ENCODE measurements around the gene LTBP1. TPM values are rescaled to one million over a fixed set of nuclear protein-coding genes. Genes with fewer than 3 reads are reported as not detected.

LTBP1 gene
- total RNA-seq, 2 experiments from 2014 or later = 0.19 to 0.23 TPM

DNA sequence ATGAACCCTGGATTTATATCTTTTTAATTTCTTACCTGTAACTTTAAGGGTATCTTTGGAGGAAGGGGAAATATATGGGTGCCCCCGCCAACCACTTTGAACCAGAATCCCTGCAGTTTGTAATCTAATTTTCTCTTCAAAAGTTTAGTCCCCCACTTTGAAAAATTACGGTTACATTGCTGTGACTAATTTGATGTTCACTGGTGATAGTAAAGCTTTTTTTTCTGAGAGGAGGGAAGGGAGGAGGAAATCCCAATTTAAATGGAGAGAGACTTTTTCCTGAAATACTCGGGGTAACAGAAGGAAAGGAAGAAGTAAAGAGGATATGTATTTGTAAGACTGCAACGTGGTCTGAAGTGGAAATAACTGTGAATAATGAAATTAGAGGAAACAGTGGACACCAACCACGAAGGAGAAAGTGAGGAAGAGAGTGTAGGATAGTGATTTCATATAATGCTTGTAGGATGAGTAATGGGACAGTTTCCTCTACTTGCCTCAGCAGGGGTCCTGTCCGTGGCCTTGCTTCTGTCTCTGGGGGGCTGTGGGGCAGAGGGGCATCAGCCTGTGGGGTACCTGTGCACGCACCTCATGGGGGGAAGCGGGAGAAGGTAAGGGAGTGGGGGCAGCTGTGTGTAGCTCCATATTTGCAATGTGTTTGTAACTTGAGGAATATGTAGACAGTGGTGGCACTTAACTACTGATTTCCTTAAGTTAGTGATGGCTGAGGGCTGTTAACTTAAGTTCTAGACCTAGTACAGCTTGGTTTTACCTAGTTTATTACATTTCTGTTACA lies 161.1 kb downstream of the LTBP1 start:
- POLR2A ChIA-PET = no interaction called here
- Mint-ChIP-seq H3K4me3 (no peak overlapping the region), H3K36me3 (no peaks in the 10 kb centered on the region), H3K4me1 (no peaks in the 10 kb centered on the region), H3K27ac (no peak overlapping the region), H3K27me3 (peaks cover 9% of the 10 kb centered on the region), H3K9me3 (no peaks in the 10 kb centered on the region)
- no peak for ATAC-seq (ENCODE audit: low read depth)
- no peak for DNase-seq

GRCh38 chr2:33108483-33109443 lies 162.0 kb downstream of the LTBP1 start:
- DNase-seq (no peak), ATAC-seq (ENCODE audit: low read depth) (no peak)
- Mint-ChIP-seq H3K9me3 (no peaks in the 10 kb centered on the region), H3K36me3 (no peaks in the 10 kb centered on the region), H3K4me1 (no peaks in the 10 kb centered on the region), H3K4me3 (no peak overlapping the region), H3K27me3 (peaks cover 9% of the 10 kb centered on the region), H3K27ac (no peak overlapping the region)
- POLR2A ChIA-PET = no interaction called here

- POLR2A ChIA-PET = no interaction called here
- H3K4me3 Mint-ChIP-seq = no peak overlapping the region
- H3K4me1 Mint-ChIP-seq = no peaks in the 10 kb centered on the region
- no peak for ATAC-seq (ENCODE audit: low read depth)
- H3K27me3 Mint-ChIP-seq = peaks cover 9% of the 10 kb centered on the region
- no peak for DNase-seq
- H3K36me3 Mint-ChIP-seq = no peaks in the 10 kb centered on the region
- H3K27ac Mint-ChIP-seq = no peak overlapping the region
- no peaks in the 10 kb centered on the region for H3K9me3 Mint-ChIP-seq
Measured at GRCh38 chr2:33110461-33110860, 163.7 kb downstream of the LTBP1 start.

GRCh38 chr2:33111002-33111446 lies 164.3 kb downstream of the LTBP1 start:
- H3K4me1 Mint-ChIP-seq = no peaks in the 10 kb centered on the region
- no peak overlapping the region for H3K4me3 Mint-ChIP-seq
- peaks cover 7% of the 10 kb centered on the region for H3K27me3 Mint-ChIP-seq
- POLR2A ChIA-PET = no interaction called here
- ATAC-seq (ENCODE audit: low read depth) = no peak
- H3K36me3 Mint-ChIP-seq = no peaks in the 10 kb centered on the region
- DNase-seq = no peak
- no peak overlapping the region for H3K27ac Mint-ChIP-seq
- no peaks in the 10 kb centered on the region for H3K9me3 Mint-ChIP-seq

GRCh38 chr2:33115196-33115595 lies 168.4 kb downstream of the LTBP1 start:
- no peaks in the 10 kb centered on the region for H3K4me1 Mint-ChIP-seq
- POLR2A ChIA-PET = no interaction called here
- H3K4me3 Mint-ChIP-seq = no peak overlapping the region
- ATAC-seq (ENCODE audit: low read depth) = no peak
- no peak for DNase-seq
- no peak overlapping the region for H3K27ac Mint-ChIP-seq
- no peaks in the 10 kb centered on the region for H3K9me3 Mint-ChIP-seq
- H3K36me3 Mint-ChIP-seq = no peaks in the 10 kb centered on the region
- H3K27me3 Mint-ChIP-seq = peaks cover 3% of the 10 kb centered on the region

DNA sequence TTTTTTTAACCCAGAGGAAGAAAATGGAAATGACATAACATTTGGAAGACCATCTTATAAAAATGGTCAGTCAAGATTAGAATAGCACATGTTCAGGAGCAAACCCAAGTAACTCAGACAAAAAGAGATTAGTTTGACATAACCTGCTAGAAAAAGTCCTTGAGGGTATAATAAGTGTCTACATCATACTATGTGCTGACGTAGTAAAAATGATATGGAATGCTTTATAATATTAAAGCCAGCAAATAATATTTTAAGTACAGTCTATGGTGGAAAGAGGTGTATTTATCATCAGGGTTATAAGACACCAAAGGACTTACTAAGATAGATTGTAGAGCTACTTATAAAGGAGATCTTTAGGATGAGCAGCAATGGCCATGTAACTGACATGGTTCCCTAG lies 169.0 kb downstream of the LTBP1 start:
- POLR2A ChIA-PET = no interaction called here
- Mint-ChIP-seq H3K27ac (no peak overlapping the region), H3K4me1 (no peaks in the 10 kb centered on the region), H3K36me3 (no peaks in the 10 kb centered on the region), H3K4me3 (no peak overlapping the region), H3K27me3 (peaks cover 3% of the 10 kb centered on the region), H3K9me3 (no peaks in the 10 kb centered on the region)
- DNase-seq (no peak), ATAC-seq (ENCODE audit: low read depth) (no peak)

GRCh38 chr2:33116799-33117198 lies 170.0 kb downstream of the LTBP1 start:
- Mint-ChIP-seq H3K27me3 (peaks cover 3% of the 10 kb centered on the region), H3K4me3 (no peak overlapping the region), H3K4me1 (no peaks in the 10 kb centered on the region), H3K36me3 (no peaks in the 10 kb centered on the region), H3K27ac (no peak overlapping the region), H3K9me3 (no peaks in the 10 kb centered on the region)
- no peak for ATAC-seq (ENCODE audit: low read depth)
- DNase-seq = no peak
- POLR2A ChIA-PET = no interaction called here

DNA sequence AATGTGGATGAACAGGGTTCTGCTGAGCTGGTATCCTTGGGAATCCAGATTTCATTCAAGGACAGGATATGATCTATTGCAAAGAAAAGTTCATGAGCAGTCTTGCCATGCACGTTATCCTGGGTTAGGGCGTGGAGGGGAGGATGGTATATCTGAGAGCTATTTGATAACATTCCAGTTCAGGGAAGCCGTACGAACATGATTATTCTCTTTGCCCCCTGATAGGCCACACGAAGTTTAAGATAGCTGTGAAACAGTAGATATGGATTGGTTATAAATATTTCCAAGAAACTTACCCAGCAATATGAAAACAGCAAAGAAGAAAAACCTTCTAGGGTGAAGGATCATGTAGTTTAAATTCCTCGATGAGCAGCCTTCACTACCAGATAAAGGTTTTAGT lies 171.9 kb downstream of the LTBP1 start:
- POLR2A ChIA-PET = no interaction called here
- DNase-seq (no peak), ATAC-seq (ENCODE audit: low read depth) (no peak)
- Mint-ChIP-seq H3K27me3 (peaks cover 3% of the 10 kb centered on the region), H3K4me1 (no peaks in the 10 kb centered on the region), H3K27ac (no peak overlapping the region), H3K4me3 (no peak overlapping the region), H3K9me3 (no peaks in the 10 kb centered on the region), H3K36me3 (no peaks in the 10 kb centered on the region)

DNA sequence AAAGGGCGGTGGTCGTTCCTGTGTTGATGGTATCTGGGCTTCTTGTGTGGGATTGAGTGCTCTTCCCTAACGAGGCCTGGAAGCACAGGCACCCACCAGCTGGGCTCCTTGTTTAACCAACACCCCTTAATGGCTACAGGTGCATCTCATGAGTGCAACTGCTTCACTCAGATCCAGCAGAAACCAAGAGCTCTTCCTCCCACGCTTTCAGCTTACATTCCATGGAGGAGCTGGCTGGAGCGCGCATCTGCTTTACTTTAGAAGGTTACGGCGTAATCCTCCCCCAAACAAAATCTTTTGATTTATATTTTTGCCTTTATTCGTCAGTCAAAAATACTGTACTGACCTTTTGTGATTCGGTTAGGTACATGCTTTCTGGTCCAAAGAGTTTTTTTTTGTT lies 174.7 kb downstream of the LTBP1 start:
- no peaks in the 10 kb centered on the region for H3K4me1 Mint-ChIP-seq
- POLR2A ChIA-PET = no interaction called here
- no peak overlapping the region for H3K4me3 Mint-ChIP-seq

DNA sequence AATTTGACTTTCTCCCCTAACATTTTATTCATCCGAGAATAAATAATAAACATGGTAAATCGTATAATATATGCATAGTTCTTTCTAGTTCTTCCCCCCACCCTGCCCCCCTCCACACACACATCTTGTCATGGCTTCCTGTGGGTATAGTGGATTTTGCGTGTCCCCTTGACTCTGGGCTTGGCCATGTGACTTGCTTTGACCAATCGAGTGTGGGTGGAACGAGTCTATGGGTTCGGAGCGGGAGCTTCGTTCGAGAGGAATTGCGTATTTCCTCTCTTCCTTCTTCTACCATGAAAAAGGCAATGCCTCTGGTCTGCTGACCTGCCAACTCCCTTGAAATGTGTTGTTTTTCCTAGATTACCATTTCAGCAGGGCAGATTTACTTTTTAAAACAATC lies 175.2 kb downstream of the LTBP1 start:
- H3K36me3 Mint-ChIP-seq = no peaks in the 10 kb centered on the region
- ATAC-seq (ENCODE audit: low read depth) (no peak), DNase-seq (no peak)
- no peak overlapping the region for H3K4me3 Mint-ChIP-seq
- POLR2A ChIA-PET = no interaction called here
- peaks cover 5% of the 10 kb centered on the region for H3K27me3 Mint-ChIP-seq
- H3K27ac Mint-ChIP-seq = no peak overlapping the region
- no peaks in the 10 kb centered on the region for H3K9me3 Mint-ChIP-seq
- no peaks in the 10 kb centered on the region for H3K4me1 Mint-ChIP-seq

More for the DNA sequence above, 174.7 kb downstream of the LTBP1 start:
- Mint-ChIP-seq H3K27me3 (peaks cover 5% of the 10 kb centered on the region), H3K27ac (no peak overlapping the region), H3K9me3 (no peaks in the 10 kb centered on the region), H3K36me3 (no peaks in the 10 kb centered on the region)
- no peak for DNase-seq
- no peak for ATAC-seq (ENCODE audit: low read depth)

DNA sequence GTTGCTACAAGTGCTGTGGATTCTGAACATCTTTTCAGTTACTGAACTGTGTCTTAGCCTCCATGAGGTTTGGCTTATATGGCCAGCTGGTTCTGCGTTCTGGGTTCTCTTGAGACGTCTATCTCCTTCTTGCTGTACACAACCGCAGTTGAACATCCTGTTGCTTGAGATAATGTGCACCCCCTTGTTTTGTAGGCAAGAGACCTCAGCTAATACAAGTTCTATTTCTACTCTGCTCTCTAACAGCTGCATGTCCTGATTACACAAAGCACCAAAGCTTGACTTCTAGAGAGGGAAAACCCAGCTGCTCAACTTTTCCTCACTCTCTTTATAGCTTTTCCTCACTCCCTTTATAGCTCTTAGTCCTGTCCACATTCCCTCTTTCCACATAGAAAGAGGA lies 176.0 kb downstream of the LTBP1 start:
- no peak overlapping the region for H3K4me3 Mint-ChIP-seq
- POLR2A ChIA-PET = no interaction called here
- H3K36me3 Mint-ChIP-seq = no peaks in the 10 kb centered on the region
- H3K4me1 Mint-ChIP-seq = no peaks in the 10 kb centered on the region
- peaks cover 8% of the 10 kb centered on the region for H3K27me3 Mint-ChIP-seq
- ATAC-seq (ENCODE audit: low read depth) (no peak), DNase-seq (no peak)
- H3K9me3 Mint-ChIP-seq = no peaks in the 10 kb centered on the region
- no peak overlapping the region for H3K27ac Mint-ChIP-seq

GRCh38 chr2:33123216-33123615 lies 176.5 kb downstream of the LTBP1 start:
- no peaks in the 10 kb centered on the region for H3K36me3 Mint-ChIP-seq
- ATAC-seq (ENCODE audit: low read depth) (no peak), DNase-seq (no peak)
- H3K27me3 Mint-ChIP-seq = peaks cover 8% of the 10 kb centered on the region
- no peaks in the 10 kb centered on the region for H3K4me1 Mint-ChIP-seq
- H3K9me3 Mint-ChIP-seq = no peaks in the 10 kb centered on the region
- H3K27ac Mint-ChIP-seq = no peak overlapping the region
- POLR2A ChIA-PET = no interaction called here
- H3K4me3 Mint-ChIP-seq = no peak overlapping the region

- no peaks in the 10 kb centered on the region for H3K36me3 Mint-ChIP-seq
- ATAC-seq (ENCODE audit: low read depth) = no peak
- DNase-seq = no peak
- H3K27ac Mint-ChIP-seq = no peak overlapping the region
- POLR2A ChIA-PET = no interaction called here
- H3K27me3 Mint-ChIP-seq = peaks cover 8% of the 10 kb centered on the region
- H3K9me3 Mint-ChIP-seq = no peaks in the 10 kb centered on the region
- H3K4me1 Mint-ChIP-seq = no peaks in the 10 kb centered on the region
- no peak overlapping the region for H3K4me3 Mint-ChIP-seq
Measured at GRCh38 chr2:33126552-33126951, 179.8 kb downstream of the LTBP1 start.

GRCh38 chr2:33126958-33127357 lies 180.2 kb downstream of the LTBP1 start:
- DNase-seq = no peak
- H3K27ac Mint-ChIP-seq = no peak overlapping the region
- no peaks in the 10 kb centered on the region for H3K9me3 Mint-ChIP-seq
- no peaks in the 10 kb centered on the region for H3K36me3 Mint-ChIP-seq
- no peaks in the 10 kb centered on the region for H3K4me1 Mint-ChIP-seq
- ATAC-seq (ENCODE audit: low read depth) = no peak
- H3K27me3 Mint-ChIP-seq = peaks cover 8% of the 10 kb centered on the region
- H3K4me3 Mint-ChIP-seq = no peak overlapping the region
- POLR2A ChIA-PET = no interaction called here
